HCT116 (cell line): ENCODE results near the gene BLACAT1. TPM values are rescaled to one million over a fixed set of nuclear protein-coding genes. Genes with fewer than 3 reads are reported as not detected.

Experiments
- ATAC-seq: fragments of 200-7000 bp; cut with Tn5 transposase; 2 replicates; pipeline ENCODE4 v1.9.1; 2020; ENCODE audit warnings: mild to moderate bottlenecking, moderate library complexity
- BruUV-seq: library from RNA; stranded (reverse); fragments of 400-500 nt; replicated peaks from 2 replicates; lab custom pipeline; 2021; lab: Mats Ljungman, UMichigan
- CTCF ChIA-PET: fragments of 300-600 bp; sonication (Branson Sonifier 250); formaldehyde crosslinking; loops from one replicate; lab custom pipeline; 2021; ENCODE audit warnings: antibody characterized with exemption; lab: Charles Lee
- POLR2A ChIA-PET: fragments of 300-600, 350-600 bp; sonication (Branson Sonifier 250); formaldehyde crosslinking; loops from one replicate; lab custom pipeline; 2021; ENCODE audit warnings: antibody characterized with exemption; lab: Charles Lee
- RAD21 ChIA-PET, 2 experiments: fragments of 300-600 bp; sonication (Branson Sonifier 250); formaldehyde crosslinking; loops; one replicate each; lab custom pipeline; 2023; ENCODE audit warnings: low total read pairs in 2 of 2; ENCODE audit not compliant: uncharacterized antibody in 2 of 2, unreplicated experiment in 2 of 2, low non-redundant PET in 1 of 2; lab: Charles Lee
- DNase-seq: peaks from one replicate; pipeline ENCODE4 v3.0.0-alpha.2; 2010; ENCODE audit warnings: low read depth, low spot score
- H2AFZ ChIP-seq: fragments of 200-600 bp; shearing (Covaris generic), sonication (generic); 2 replicates; pipeline ENCODE4 v1.6.1; 2017; ENCODE audit warnings: low read depth, mixed run types, mixed read lengths, antibody characterized with exemption, low read length; ENCODE audit not compliant: poor library complexity, severe bottlenecking
- H3K27ac ChIP-seq: 2 replicates; pipeline ENCODE4 v1.5.1; 2012; ENCODE audit warnings: low read depth, low read length
- H3K27me3 ChIP-seq: fragments of 200-600 bp; sonication (generic); 2 replicates; pipeline ENCODE4 v1.6.1; 2016; ENCODE audit warnings: mixed run types, low read length, mixed read lengths; ENCODE audit not compliant: insufficient read depth
- H3K36me3 ChIP-seq, 2 experiments: fragments of 200-500 bp in 1 of 2; fragments of 200-600 bp in 1 of 2; sonication (Bioruptor generic) in 1 of 2; sonication (generic) in 1 of 2; 2 replicates each; pipeline versions ENCODE4 v1.5.1 to v1.6.1; 2014 to 2016; ENCODE audit warnings: low read length in 2 of 2, inconsistent platforms in 1 of 2, mixed read lengths in 1 of 2, mixed run types in 1 of 2; ENCODE audit not compliant: insufficient read depth in 2 of 2, control insufficient read depth in 1 of 2
- H3K4me1 ChIP-seq, 2 experiments: fragments of 200-600 bp in 1 of 2; sonication (generic) in 1 of 2; 2 replicates each; pipeline versions ENCODE4 v1.5.1 to v1.6.1; 2012 to 2017; ENCODE audit warnings: low read length in 2 of 2, inconsistent platforms in 1 of 2, mild to moderate bottlenecking in 1 of 2, mixed read lengths in 1 of 2, mixed run types in 1 of 2, moderate library complexity in 1 of 2; ENCODE audit not compliant: insufficient read depth in 2 of 2, control insufficient read depth in 1 of 2
- H3K4me2 ChIP-seq: fragments of 200-600 bp; sonication (generic); 2 replicates; pipeline ENCODE4 v1.6.1; 2017; ENCODE audit warnings: mixed run types, low read length, mixed read lengths
- H3K4me3 ChIP-seq, 2 experiments: fragments of 200-600 bp in 1 of 2; sonication (generic) in 1 of 2; replicated peaks in 1 of 2; 2 replicates each; pipeline ENCODE4 v1.5.1; 2011 to 2016; ENCODE audit warnings: low read length in 2 of 2, control low read depth in 1 of 2, low read depth in 1 of 2, mild to moderate bottlenecking in 1 of 2, mixed read lengths in 1 of 2, mixed run types in 1 of 2
- H3K79me2 ChIP-seq: fragments of 200-600 bp; sonication (generic); 2 replicates; pipeline ENCODE4 v1.6.1; 2017; ENCODE audit warnings: mild to moderate bottlenecking, mixed run types, low read length, moderate library complexity, mixed read lengths; ENCODE audit not compliant: insufficient read depth
- H3K9ac ChIP-seq: fragments of 200-600 bp; sonication (generic); 2 replicates; pipeline ENCODE4 v1.6.1; 2016; ENCODE audit warnings: low read length, mixed read lengths
- H3K9me2 ChIP-seq: fragments of 200-600 bp; sonication (generic), shearing (Covaris generic); 2 replicates; pipeline ENCODE4 v1.6.1; 2017; ENCODE audit warnings: mixed run types, mild to moderate bottlenecking, moderate library complexity; ENCODE audit not compliant: insufficient read depth
- H3K9me3 ChIP-seq, 2 experiments: fragments of 200-500 bp in 1 of 2; fragments of 200-600 bp in 1 of 2; sonication (Bioruptor generic) in 1 of 2; sonication (generic) in 1 of 2; 2 replicates each; pipeline ENCODE4 v1.6.1; 2014 to 2017; ENCODE audit warnings: low read length in 2 of 2, mixed read lengths in 2 of 2, inconsistent platforms in 1 of 2, low read depth in 1 of 2, mild to moderate bottlenecking in 1 of 2, mixed run types in 1 of 2, moderate library complexity in 1 of 2; ENCODE audit not compliant: control insufficient read depth in 1 of 2, insufficient read depth in 1 of 2
- H4K20me1 ChIP-seq: fragments of 200-600 bp; sonication (generic), shearing (Covaris generic); 2 replicates; pipeline ENCODE4 v1.6.1; 2017; ENCODE audit warnings: mixed run types, mild to moderate bottlenecking, moderate library complexity; ENCODE audit not compliant: insufficient read depth
- CBX3 ChIP-seq: IDR thresholded peaks from 2 replicates; pipeline ENCODE4 v1.6.1; 2012; ENCODE audit warnings: low read depth
- EGR1 ChIP-seq: IDR thresholded peaks from 2 replicates; pipeline ENCODE4 v1.6.1; 2012; ENCODE audit warnings: low read depth
- POLR2A ChIP-seq: IDR thresholded peaks from 2 replicates; pipeline ENCODE4 v1.7.0; 2011; ENCODE audit warnings: borderline replicate concordance; ENCODE audit not compliant: insufficient read depth, insufficient read length; ENCODE audit errors: extremely low read depth
- POLR2AphosphoS5 ChIP-seq: IDR thresholded peaks from 2 replicates; pipeline ENCODE4 v1.6.1; 2011; ENCODE audit warnings: mild to moderate bottlenecking, low read depth, low read length, moderate library complexity
- RAD21 ChIP-seq: IDR thresholded peaks from 2 replicates; pipeline ENCODE4 v1.6.1; 2012; ENCODE audit warnings: low read depth, mild to moderate bottlenecking
- SIN3A ChIP-seq: IDR thresholded peaks from 2 replicates; pipeline ENCODE4 v1.6.1; 2012; ENCODE audit warnings: low read depth
- intact Hi-C: fragments of 100-400 bp; cut with micrococcal nuclease; formaldehyde crosslinking; loops from 2 replicates; pipeline ENCODE4 v1.10.0; 2022
- total RNA-seq: library from RNA; stranded (reverse); gene quantifications from one replicate; pipeline ENCODE4 v1.2.1, GENCODE V29; 2021; ENCODE audit not compliant: unreplicated experiment
- TF ChIP-seq, protein P1 (sequence below): IDR thresholded peaks from 2 replicates; pipeline ENCODE4 v1.6.1; 2012
- TF ChIP-seq, protein P2 (sequence below), 3 experiments: fragments of 200-600 bp in 1 of 3; sonication (generic) in 1 of 3; IDR thresholded peaks in 2 of 3; conservative IDR thresholded peaks in 1 of 3; 2 replicates each; pipeline ENCODE4 v1.5.1; 2012 to 2017; ENCODE audit warnings: low read depth in 2 of 3, low read length in 2 of 3, antibody characterized with exemption in 1 of 3, borderline replicate concordance in 1 of 3, control low read depth in 1 of 3, mild to moderate bottlenecking in 1 of 3, mixed read lengths in 1 of 3, mixed run types in 1 of 3, moderate library complexity in 1 of 3; ENCODE audit not compliant: insufficient read depth in 1 of 3

Gene BLACAT1
- total RNA-seq, 1 experiment from 2014 or later = 3.9 TPM

DNA sequence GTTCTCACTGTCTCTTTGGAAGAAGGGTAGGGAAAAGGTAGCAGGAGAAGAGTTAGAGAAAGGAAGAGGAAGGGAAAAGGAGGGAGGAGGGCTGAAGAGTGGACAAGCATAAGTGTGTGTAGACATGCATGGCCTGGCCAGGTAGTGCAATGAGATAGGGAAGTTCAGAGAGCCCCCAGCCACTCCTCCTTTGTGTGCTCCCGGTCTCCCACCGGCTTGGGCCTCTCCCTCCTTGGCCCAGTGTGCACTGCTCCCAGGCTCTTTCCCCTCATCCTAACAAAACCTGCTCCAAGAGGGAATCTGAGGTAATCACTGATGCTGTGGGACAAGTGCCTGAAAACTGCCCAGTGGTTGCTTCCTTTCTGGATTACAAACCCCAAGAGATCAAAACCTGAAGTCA, 23.7 kb downstream of the BLACAT1 start:
- intact Hi-C loops = no loop called here
- no TSS peak for BruUV-seq

DNA sequence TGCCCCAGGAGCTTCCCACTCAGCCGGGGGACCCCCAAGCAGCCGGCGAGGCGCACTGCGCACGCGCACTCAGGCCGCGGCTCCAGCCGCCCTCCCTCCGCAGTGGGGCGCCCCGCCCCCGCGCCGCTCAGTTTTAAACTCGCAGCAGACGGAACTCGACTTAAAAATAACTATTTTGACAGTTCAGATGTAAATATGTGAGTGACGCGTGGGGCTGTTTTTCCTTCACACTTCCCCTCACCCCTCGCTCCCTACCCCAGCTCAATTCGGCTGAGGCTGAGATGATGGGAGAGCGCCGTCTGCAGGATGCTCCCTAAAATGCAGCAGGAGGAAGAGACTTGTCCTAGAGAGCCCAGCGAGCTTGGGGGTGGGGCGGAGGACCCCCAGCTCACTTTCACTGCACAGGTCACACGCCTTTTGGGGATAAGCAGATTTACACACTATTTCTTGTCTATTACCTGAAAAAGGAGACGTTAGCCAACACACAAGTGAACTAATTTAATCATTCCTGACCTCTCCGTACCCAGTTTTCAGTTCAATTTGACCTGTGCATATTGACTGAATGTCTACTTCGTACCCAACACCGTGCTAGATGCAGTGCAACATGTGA, 25.0 kb downstream of the BLACAT1 start:
- no peaks in the 10 kb centered on the region for H3K27me3 ChIP-seq

More for the DNA sequence above, 23.7 kb downstream of the BLACAT1 start:
- H3K9ac ChIP-seq = no peak overlapping the region
- H3K9me3 ChIP-seq = no peaks in the 10 kb centered on the region
- no peaks in the 10 kb centered on the region for H4K20me1 ChIP-seq
- no peaks in the 10 kb centered on the region for H3K36me3 ChIP-seq
- no peak overlapping the region for H3K27ac ChIP-seq
- no peak for ATAC-seq
- CTCF ChIA-PET = interaction anchor here (1.1 to 2.6 kb wide), 4 partner anchors 10 to 92 kb away, joined by 3 to 24 read pairs (median 11); no protein-coding TSS in a partner anchor
- H3K4me1 ChIP-seq = peaks cover 0 to 16% of the 10 kb centered on the region in 2 experiments; a peak in 1 of 4 replicates
- DNase-seq = no peak
- no peak overlapping the region for H3K4me3 ChIP-seq
- H3K27me3 ChIP-seq = no peaks in the 10 kb centered on the region
- no peaks in the 10 kb centered on the region for H3K79me2 ChIP-seq
- H2AFZ ChIP-seq = no peak overlapping the region
- no peaks in the 10 kb centered on the region for H3K9me2 ChIP-seq
- TF ChIP-seq, protein P1, sequence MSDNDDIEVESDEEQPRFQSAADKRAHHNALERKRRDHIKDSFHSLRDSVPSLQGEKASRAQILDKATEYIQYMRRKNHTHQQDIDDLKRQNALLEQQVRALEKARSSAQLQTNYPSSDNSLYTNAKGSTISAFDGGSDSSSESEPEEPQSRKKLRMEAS = no peak
- no peak for TF ChIP-seq POLR2AphosphoS5
- no peak for TF ChIP-seq RAD21
- TF ChIP-seq POLR2A = no peak
- TF ChIP-seq, all 23 proteins: peak for 0
- ChIA-PET RAD21 (interaction anchor here in 1 of 2 experiments (2.0 kb wide), 1 partner anchor 53 kb away, joined by 7 read pairs; no protein-coding TSS in a partner anchor), POLR2A (no interaction called here)
- no peak overlapping the region for H3K4me2 ChIP-seq

More for the DNA sequence above, 25.0 kb downstream of the BLACAT1 start:
- Histone ChIP-seq H3K9me3 (no peaks in the 10 kb centered on the region), H3K4me2 (peak overlapping the region; percentile 71), H3K79me2 (no peaks in the 10 kb centered on the region), H4K20me1 (no peaks in the 10 kb centered on the region), H3K36me3 (no peaks in the 10 kb centered on the region), H3K9ac (no peak overlapping the region), H3K9me2 (no peaks in the 10 kb centered on the region), H3K27ac (no peak overlapping the region), H3K4me1 (peaks cover 0 to 16% of the 10 kb centered on the region in 2 experiments; a peak in 1 of 4 replicates), H3K4me3 (peak overlapping the region; percentile 24 to 47), H2AFZ (no peak overlapping the region)
- BruUV-seq = no TSS peak
- POLR2A ChIA-PET = interaction anchor here (1.6 kb wide), 1 partner anchor 10 kb away, joined by 12 read pairs; no protein-coding TSS in a partner anchor
- CTCF ChIA-PET = interaction anchor here (0.6 to 2.6 kb wide), 13 partner anchors 10 to 159 kb away, joined by 3 to 24 read pairs (median 6); no protein-coding TSS in a partner anchor
- ATAC-seq (peak; percentile 81), DNase-seq (no peak)
- RAD21 ChIA-PET = interaction anchor here (1.1 to 2.0 kb wide), 3 partner anchors 34 to 55 kb away, joined by 3 to 7 read pairs (median 3); no protein-coding TSS in a partner anchor
- TF ChIP-seq EGR1 (peak; percentile 80), POLR2AphosphoS5 (peak; percentile 22; the same call in 1 of the 2 replicates), CBX3 (no peak), SIN3A (no peak), RAD21 (peak; percentile 61)
- TF ChIP-seq, protein P2, sequence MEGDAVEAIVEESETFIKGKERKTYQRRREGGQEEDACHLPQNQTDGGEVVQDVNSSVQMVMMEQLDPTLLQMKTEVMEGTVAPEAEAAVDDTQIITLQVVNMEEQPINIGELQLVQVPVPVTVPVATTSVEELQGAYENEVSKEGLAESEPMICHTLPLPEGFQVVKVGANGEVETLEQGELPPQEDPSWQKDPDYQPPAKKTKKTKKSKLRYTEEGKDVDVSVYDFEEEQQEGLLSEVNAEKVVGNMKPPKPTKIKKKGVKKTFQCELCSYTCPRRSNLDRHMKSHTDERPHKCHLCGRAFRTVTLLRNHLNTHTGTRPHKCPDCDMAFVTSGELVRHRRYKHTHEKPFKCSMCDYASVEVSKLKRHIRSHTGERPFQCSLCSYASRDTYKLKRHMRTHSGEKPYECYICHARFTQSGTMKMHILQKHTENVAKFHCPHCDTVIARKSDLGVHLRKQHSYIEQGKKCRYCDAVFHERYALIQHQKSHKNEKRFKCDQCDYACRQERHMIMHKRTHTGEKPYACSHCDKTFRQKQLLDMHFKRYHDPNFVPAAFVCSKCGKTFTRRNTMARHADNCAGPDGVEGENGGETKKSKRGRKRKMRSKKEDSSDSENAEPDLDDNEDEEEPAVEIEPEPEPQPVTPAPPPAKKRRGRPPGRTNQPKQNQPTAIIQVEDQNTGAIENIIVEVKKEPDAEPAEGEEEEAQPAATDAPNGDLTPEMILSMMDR (IDR thresholded peaks at IDR 0.05 in 2 of 3, conservative IDR thresholded peaks at IDR 0.05 in 1 of 3; ENCODE audit: borderline replicate concordance in 1 of 3, insufficient read depth in 1 of 3, low read depth in 2 of 3, low read length in 2 of 3) = peak; percentile 75 to 85 (median 84); a peak in 5 of 6 replicates
- intact Hi-C loops = no loop called here
